LNCaP clone FGC (cell line): ENCODE results near the gene PABPN1.
A peak's percentile ranks its signal among the peaks of the same experiment; 100 is the strongest.
"Not testable (repeated sequence)": the region's sequence is repeated elsewhere in the genome, so short reads cannot be mapped to it uniquely, and the experiment has no call there.

Experiments
- DNase-seq: peaks from one replicate; pipeline ENCODE4 v3.0.0-alpha.2; 2011; ENCODE audit warnings: low read depth
- H3K4me3 ChIP-seq: 2 replicates; pipeline ENCODE4 v1.5.1; 2011; ENCODE audit warnings: mild to moderate bottlenecking, low read depth, low read length, control low read depth
- CTCF ChIP-seq: IDR thresholded peaks from 2 replicates; pipeline ENCODE4 v1.5.1; 2012; ENCODE audit warnings: mild to moderate bottlenecking; ENCODE audit not compliant: control insufficient read depth, insufficient read depth; ENCODE audit errors: extremely low read depth

Gene PABPN1

GRCh38 chr14:23320584-23321571 lies at the start of gene PABPN1:
TSS of gene PABPN1 (plus strand) at chr14:23321457. CDS start at chr14:23321470, 13 bp downstream.
- H3K4me3 ChIP-seq: peak within 1 kb of the TSS; percentile 67
- peak; percentile 100 for DNase-seq
- no peak for TF ChIP-seq CTCF

GRCh38 chr14:23275412-23275811 lies 45.8 kb upstream of the PABPN1 start:
- no peak for TF ChIP-seq CTCF
- no peak overlapping the region for H3K4me3 ChIP-seq
- no peak for DNase-seq

GRCh38 chr14:23277189-23277588 lies 44.1 kb upstream of the PABPN1 start:
- no peak for TF ChIP-seq CTCF
- H3K4me3 ChIP-seq: no peak overlapping the region
- DNase-seq: no peak

GRCh38 chr14:23277928-23278327 lies 43.3 kb upstream of the PABPN1 start:
- not testable (repeated sequence) for H3K4me3 ChIP-seq, DNase-seq

GRCh38 chr14:23281247-23281646 lies 40.0 kb upstream of the PABPN1 start:
- no peak for TF ChIP-seq CTCF
- no peak for DNase-seq
- no peak overlapping the region for H3K4me3 ChIP-seq

GRCh38 chr14:23284654-23285529 lies 36.4 kb upstream of the PABPN1 start:
- no peak for DNase-seq
- TF ChIP-seq CTCF: no peak
- peak overlapping the region; percentile 95 for H3K4me3 ChIP-seq

- no peak for TF ChIP-seq CTCF
- peak overlapping the region; percentile 95 for H3K4me3 ChIP-seq
- no peak for DNase-seq
These were observed 35.7 kb upstream of the PABPN1 start for GRCh38 chr14:23285530-23286019.
